ENCODE measurements around the gene NCF4. TPM values are rescaled to one million over a fixed set of nuclear protein-coding genes. Genes with fewer than 3 reads are reported as not detected.

The NCF4 gene
- total RNA-seq, 1 experiment from 2014 or later = not detected

GRCh38 chr22:36874736-36875135 is 13.9 kb downstream of the NCF4 start:
- no peaks in the 10 kb centered on the region for H3K36me3 ChIP-seq (ENCODE audit: control insufficient read depth, insufficient read depth, low read length)
- H3K9me3 ChIP-seq (ENCODE audit: control insufficient read depth, insufficient read depth, low read depth, low read length) = no peaks in the 10 kb centered on the region
- intact Hi-C loops (cut with micrococcal nuclease; ENCODE audit: unreplicated experiment) (no loop called here), in situ Hi-C loops (cut with HindIII; ENCODE audit: low pct_unique_long_range_greater_than_20kb, low sequenced_read_pairs) (no loop called here)
- DNase-seq (ENCODE audit: low read depth, low spot score) = no peak
- no peak for TF ChIP-seq TCF7L2 (IDR thresholded peaks at IDR 0.05; ENCODE audit: low read depth, low read length)
- TF ChIP-seq, protein P1, sequence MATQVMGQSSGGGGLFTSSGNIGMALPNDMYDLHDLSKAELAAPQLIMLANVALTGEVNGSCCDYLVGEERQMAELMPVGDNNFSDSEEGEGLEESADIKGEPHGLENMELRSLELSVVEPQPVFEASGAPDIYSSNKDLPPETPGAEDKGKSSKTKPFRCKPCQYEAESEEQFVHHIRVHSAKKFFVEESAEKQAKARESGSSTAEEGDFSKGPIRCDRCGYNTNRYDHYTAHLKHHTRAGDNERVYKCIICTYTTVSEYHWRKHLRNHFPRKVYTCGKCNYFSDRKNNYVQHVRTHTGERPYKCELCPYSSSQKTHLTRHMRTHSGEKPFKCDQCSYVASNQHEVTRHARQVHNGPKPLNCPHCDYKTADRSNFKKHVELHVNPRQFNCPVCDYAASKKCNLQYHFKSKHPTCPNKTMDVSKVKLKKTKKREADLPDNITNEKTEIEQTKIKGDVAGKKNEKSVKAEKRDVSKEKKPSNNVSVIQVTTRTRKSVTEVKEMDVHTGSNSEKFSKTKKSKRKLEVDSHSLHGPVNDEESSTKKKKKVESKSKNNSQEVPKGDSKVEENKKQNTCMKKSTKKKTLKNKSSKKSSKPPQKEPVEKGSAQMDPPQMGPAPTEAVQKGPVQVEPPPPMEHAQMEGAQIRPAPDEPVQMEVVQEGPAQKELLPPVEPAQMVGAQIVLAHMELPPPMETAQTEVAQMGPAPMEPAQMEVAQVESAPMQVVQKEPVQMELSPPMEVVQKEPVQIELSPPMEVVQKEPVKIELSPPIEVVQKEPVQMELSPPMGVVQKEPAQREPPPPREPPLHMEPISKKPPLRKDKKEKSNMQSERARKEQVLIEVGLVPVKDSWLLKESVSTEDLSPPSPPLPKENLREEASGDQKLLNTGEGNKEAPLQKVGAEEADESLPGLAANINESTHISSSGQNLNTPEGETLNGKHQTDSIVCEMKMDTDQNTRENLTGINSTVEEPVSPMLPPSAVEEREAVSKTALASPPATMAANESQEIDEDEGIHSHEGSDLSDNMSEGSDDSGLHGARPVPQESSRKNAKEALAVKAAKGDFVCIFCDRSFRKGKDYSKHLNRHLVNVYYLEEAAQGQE (IDR thresholded peaks at IDR 0.05; ENCODE audit: insufficient read depth in 1 of 2, low read depth in 2 of 2, low read length in 1 of 2) = no peak
- TF ChIP-seq SIN3A (IDR thresholded peaks at IDR 0.05; ENCODE audit: borderline replicate concordance, insufficient read depth, low read depth, low read length) = no peak
- TF ChIP-seq CTCF (IDR thresholded peaks at IDR 0.05) = no peak
- TF ChIP-seq POLR2AphosphoS5 (IDR thresholded peaks at IDR 0.05; ENCODE audit: low read depth, low read length) = no peak
- H3K4me3 ChIP-seq (ENCODE audit: low read depth in 2 of 2, low read length in 2 of 2) = no peak overlapping the region
- CTCF ChIA-PET = no interaction called here
- ATAC-seq = no peak
- H3K27ac ChIP-seq (ENCODE audit: low read length) = no peak overlapping the region
- H3K4me1 ChIP-seq (ENCODE audit: control insufficient read depth, insufficient read depth, low read length) = no peaks in the 10 kb centered on the region
- no peaks in the 10 kb centered on the region for H3K27me3 ChIP-seq (ENCODE audit: control insufficient read depth, insufficient read depth, low read length)
- POLR2A ChIA-PET = no interaction called here
- no TSS peak for BruUV-seq (replicated peaks)

GRCh38 chr22:36875741-36876140 is 14.9 kb downstream of the NCF4 start:
- in situ Hi-C loops (cut with HindIII; ENCODE audit: low pct_unique_long_range_greater_than_20kb, low sequenced_read_pairs) = no loop called here
- Histone ChIP-seq H3K36me3 (ENCODE audit: control insufficient read depth, insufficient read depth, low read length) (no peaks in the 10 kb centered on the region), H3K4me1 (ENCODE audit: control insufficient read depth, insufficient read depth, low read length) (no peaks in the 10 kb centered on the region), H3K27me3 (ENCODE audit: control insufficient read depth, insufficient read depth, low read length) (no peaks in the 10 kb centered on the region), H3K9me3 (ENCODE audit: control insufficient read depth, insufficient read depth, low read depth, low read length) (no peaks in the 10 kb centered on the region), H3K27ac (ENCODE audit: low read length) (no peak overlapping the region), H3K4me3 (ENCODE audit: low read depth in 2 of 2, low read length in 2 of 2) (no peak overlapping the region)
- ChIA-PET POLR2A (no interaction called here), CTCF (no interaction called here)
- ATAC-seq (no peak), DNase-seq (ENCODE audit: low read depth, low spot score) (no peak)
- TF ChIP-seq TCF7L2 (IDR thresholded peaks at IDR 0.05; ENCODE audit: low read depth, low read length) (no peak), SIN3A (IDR thresholded peaks at IDR 0.05; ENCODE audit: borderline replicate concordance, insufficient read depth, low read depth, low read length) (no peak), CTCF (IDR thresholded peaks at IDR 0.05) (no peak), POLR2AphosphoS5 (IDR thresholded peaks at IDR 0.05; ENCODE audit: low read depth, low read length) (no peak)
- TF ChIP-seq, protein P1 (IDR thresholded peaks at IDR 0.05; ENCODE audit: insufficient read depth in 1 of 2, low read depth in 2 of 2, low read length in 1 of 2) = no peak
- no TSS peak for BruUV-seq (replicated peaks)
- intact Hi-C loops (cut with micrococcal nuclease; ENCODE audit: unreplicated experiment) = no loop called here

Data from Panc1 (cell line).